ENCODE measurements around the gene CAST. TPM values are rescaled to one million over a fixed set of nuclear protein-coding genes. Genes with fewer than 3 reads are reported as not detected.
A peak's percentile ranks its signal among the peaks of the same experiment; 100 is the strongest.

Gene CAST
- total RNA-seq, 1 donor from 2014 or later, result 87.2 TPM

- H3K4me3 ChIP-seq (ENCODE audit: low read length in 3 of 3), result no peak overlapping the region
- no peaks in the 10 kb centered on the region for H3K27me3 ChIP-seq (ENCODE audit: control insufficient read depth in 3 of 3, insufficient read depth in 3 of 3, low read length in 3 of 3)
- H3K9me3 ChIP-seq (ENCODE audit: control insufficient read depth in 3 of 3, low read length in 3 of 3), result no peaks in the 10 kb centered on the region
Measured at GRCh38 chr5:96641368-96642280, 20.6 kb upstream of the CAST start.

DNA sequence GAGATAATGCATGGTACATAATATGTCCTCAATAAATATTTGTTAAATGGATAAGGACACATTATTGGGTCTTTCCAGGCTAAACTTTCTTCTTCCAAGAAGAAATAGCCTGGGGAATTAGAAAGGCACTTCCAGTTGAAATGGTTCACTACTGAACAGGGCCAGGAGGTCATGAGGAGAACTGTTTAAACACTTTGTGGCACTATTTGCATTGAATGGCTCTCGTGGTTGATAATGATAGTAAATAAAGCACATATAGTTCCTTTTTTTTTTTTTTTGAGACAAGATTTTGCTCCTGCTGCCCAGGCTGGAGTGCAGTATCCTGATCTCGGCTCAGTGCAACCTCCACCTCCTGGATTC is 19.9 kb upstream of the CAST start:
- no peaks in the 10 kb centered on the region for H3K9me3 ChIP-seq (ENCODE audit: control insufficient read depth in 3 of 3, low read length in 3 of 3)
- no peak overlapping the region for H3K27ac ChIP-seq (ENCODE audit: low read depth, low read length)
- H3K36me3 ChIP-seq (ENCODE audit: control insufficient read depth in 3 of 3, insufficient read depth in 3 of 3, low read length in 3 of 3), result no peaks in the 10 kb centered on the region
- no peak overlapping the region for H3K4me3 ChIP-seq (ENCODE audit: low read length in 3 of 3)
- H3K4me1 ChIP-seq (ENCODE audit: control insufficient read depth in 3 of 3, insufficient read depth in 3 of 3, low read length in 3 of 3), result no peaks in the 10 kb centered on the region
- no peak overlapping the region for H3K9ac ChIP-seq (ENCODE audit: low read depth in 1 of 3, low read length in 3 of 3)
- no peaks in the 10 kb centered on the region for H3K27me3 ChIP-seq (ENCODE audit: control insufficient read depth in 3 of 3, insufficient read depth in 3 of 3, low read length in 3 of 3)

More at GRCh38 chr5:96641368-96642280, 20.6 kb upstream of the CAST start:
- H3K27ac ChIP-seq (ENCODE audit: low read depth, low read length), result no peak overlapping the region
- no peak overlapping the region for H3K9ac ChIP-seq (ENCODE audit: low read depth in 1 of 3, low read length in 3 of 3)
- no peaks in the 10 kb centered on the region for H3K36me3 ChIP-seq (ENCODE audit: control insufficient read depth in 3 of 3, insufficient read depth in 3 of 3, low read length in 3 of 3)
- no peaks in the 10 kb centered on the region for H3K4me1 ChIP-seq (ENCODE audit: control insufficient read depth in 3 of 3, insufficient read depth in 3 of 3, low read length in 3 of 3)

DNA sequence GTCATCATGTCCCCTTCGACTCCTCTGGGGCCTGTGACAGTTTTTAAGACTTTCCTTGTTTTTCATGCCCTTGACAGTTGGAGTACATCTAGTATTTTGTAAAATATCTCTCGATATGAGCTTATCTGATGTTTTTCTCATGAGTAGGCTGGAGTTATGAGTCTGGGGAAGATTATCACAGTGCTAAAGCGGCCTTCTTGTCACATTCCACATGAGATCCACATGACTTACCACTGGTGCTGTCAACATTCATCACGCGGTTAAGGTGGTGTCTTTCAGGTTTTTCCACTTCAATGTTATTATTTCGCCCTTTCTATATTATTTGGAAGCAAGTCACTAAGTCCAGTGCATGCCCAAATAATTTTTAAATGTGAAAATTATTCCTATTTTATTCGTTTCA is 17.1 kb upstream of the CAST start:
- no peak overlapping the region for H3K27ac ChIP-seq (ENCODE audit: low read depth, low read length)
- no peaks in the 10 kb centered on the region for H3K36me3 ChIP-seq (ENCODE audit: control insufficient read depth in 3 of 3, insufficient read depth in 3 of 3, low read length in 3 of 3)
- H3K9me3 ChIP-seq (ENCODE audit: control insufficient read depth in 3 of 3, low read length in 3 of 3), result no peaks in the 10 kb centered on the region
- H3K4me3 ChIP-seq (ENCODE audit: low read length in 3 of 3), result no peak overlapping the region
- peaks cover 7 to 11% (median 10%) of the 10 kb centered on the region in 3 donors for H3K4me1 ChIP-seq (ENCODE audit: control insufficient read depth in 3 of 3, insufficient read depth in 3 of 3, low read length in 3 of 3)
- H3K9ac ChIP-seq (ENCODE audit: low read depth in 1 of 3, low read length in 3 of 3), result no peak overlapping the region
- no peaks in the 10 kb centered on the region for H3K27me3 ChIP-seq (ENCODE audit: control insufficient read depth in 3 of 3, insufficient read depth in 3 of 3, low read length in 3 of 3)

GRCh38 chr5:96648023-96648422 is 14.2 kb upstream of the CAST start:
- Histone ChIP-seq H3K9ac (ENCODE audit: low read depth in 1 of 3, low read length in 3 of 3) (peak overlapping the region in 2 of 3 donors; percentile 15 to 19), H3K4me3 (ENCODE audit: low read length in 3 of 3) (no peak overlapping the region), H3K9me3 (ENCODE audit: control insufficient read depth in 3 of 3, low read length in 3 of 3) (no peaks in the 10 kb centered on the region), H3K27me3 (ENCODE audit: control insufficient read depth in 3 of 3, insufficient read depth in 3 of 3, low read length in 3 of 3) (no peaks in the 10 kb centered on the region), H3K27ac (ENCODE audit: low read depth, low read length) (no peak overlapping the region), H3K4me1 (ENCODE audit: control insufficient read depth in 3 of 3, insufficient read depth in 3 of 3, low read length in 3 of 3) (peaks cover 7 to 11% (median 10%) of the 10 kb centered on the region in 3 donors), H3K36me3 (ENCODE audit: control insufficient read depth in 3 of 3, insufficient read depth in 3 of 3, low read length in 3 of 3) (no peaks in the 10 kb centered on the region)

- Histone ChIP-seq H3K9ac (ENCODE audit: low read depth in 1 of 3, low read length in 3 of 3) (no peak overlapping the region), H3K9me3 (ENCODE audit: control insufficient read depth in 3 of 3, low read length in 3 of 3) (no peaks in the 10 kb centered on the region), H3K27ac (ENCODE audit: low read depth, low read length) (no peak overlapping the region), H3K4me3 (ENCODE audit: low read length in 3 of 3) (no peak overlapping the region), H3K27me3 (ENCODE audit: control insufficient read depth in 3 of 3, insufficient read depth in 3 of 3, low read length in 3 of 3) (no peaks in the 10 kb centered on the region), H3K4me1 (ENCODE audit: control insufficient read depth in 3 of 3, insufficient read depth in 3 of 3, low read length in 3 of 3) (peaks cover 7 to 11% (median 10%) of the 10 kb centered on the region in 3 donors), H3K36me3 (ENCODE audit: control insufficient read depth in 3 of 3, insufficient read depth in 3 of 3, low read length in 3 of 3) (no peaks in the 10 kb centered on the region)
Measured at GRCh38 chr5:96648593-96648992, 13.6 kb upstream of the CAST start.

- H3K9me3 ChIP-seq (ENCODE audit: control insufficient read depth in 3 of 3, low read length in 3 of 3), result no peaks in the 10 kb centered on the region
- no peaks in the 10 kb centered on the region for H3K27me3 ChIP-seq (ENCODE audit: control insufficient read depth in 3 of 3, insufficient read depth in 3 of 3, low read length in 3 of 3)
- H3K27ac ChIP-seq (ENCODE audit: low read depth, low read length), result no peak overlapping the region
- no peaks in the 10 kb centered on the region for H3K36me3 ChIP-seq (ENCODE audit: control insufficient read depth in 3 of 3, insufficient read depth in 3 of 3, low read length in 3 of 3)
- no peak overlapping the region for H3K9ac ChIP-seq (ENCODE audit: low read depth in 1 of 3, low read length in 3 of 3)
- peaks cover 7 to 11% (median 10%) of the 10 kb centered on the region in 3 donors for H3K4me1 ChIP-seq (ENCODE audit: control insufficient read depth in 3 of 3, insufficient read depth in 3 of 3, low read length in 3 of 3)
- H3K4me3 ChIP-seq (ENCODE audit: low read length in 3 of 3), result no peak overlapping the region
Measured at GRCh38 chr5:96649251-96649662, 12.9 kb upstream of the CAST start.

DNA sequence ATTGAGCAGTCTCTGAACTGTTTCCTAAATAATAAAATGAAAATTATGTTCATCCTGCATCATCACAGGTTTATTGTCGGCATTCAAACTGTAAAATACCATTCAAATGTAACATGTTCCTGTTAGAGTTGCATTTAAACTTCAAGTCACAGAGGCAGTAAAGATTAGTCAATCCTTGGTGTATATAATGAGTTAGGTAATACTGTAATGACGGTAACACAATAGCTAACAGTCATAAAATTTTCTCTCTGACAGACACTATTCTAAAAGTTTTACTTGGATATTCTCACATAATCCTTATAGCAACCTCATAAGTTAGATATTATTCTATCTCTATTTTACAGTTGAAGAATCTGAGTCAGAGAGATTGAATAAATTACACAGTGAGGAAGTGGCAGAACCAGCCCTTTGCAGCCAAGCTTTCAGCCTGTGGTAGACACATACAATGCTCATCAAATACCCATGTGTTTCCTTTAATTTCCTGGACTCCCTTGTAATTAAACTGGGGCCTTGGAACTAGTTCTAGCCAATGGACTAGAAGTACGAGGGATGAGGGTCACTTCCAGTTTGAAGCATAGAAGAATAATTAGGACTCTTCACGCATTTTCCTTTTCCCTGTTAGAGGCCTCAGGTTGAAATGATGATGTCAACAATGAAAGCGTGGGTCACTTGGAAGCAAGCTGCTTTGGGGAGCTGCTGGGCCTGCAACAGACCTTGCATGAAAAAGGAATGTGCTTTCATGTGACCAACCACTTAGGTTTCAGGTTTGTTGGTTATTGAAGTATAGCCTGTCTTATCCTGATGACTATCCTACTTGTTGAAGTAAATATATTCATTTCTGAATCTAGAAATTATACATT is 12.3 kb upstream of the CAST start:
- peaks cover 7 to 11% (median 10%) of the 10 kb centered on the region in 3 donors for H3K4me1 ChIP-seq (ENCODE audit: control insufficient read depth in 3 of 3, insufficient read depth in 3 of 3, low read length in 3 of 3)
- no peak overlapping the region for H3K4me3 ChIP-seq (ENCODE audit: low read length in 3 of 3)
- H3K27ac ChIP-seq (ENCODE audit: low read depth, low read length), result no peak overlapping the region
- H3K36me3 ChIP-seq (ENCODE audit: control insufficient read depth in 3 of 3, insufficient read depth in 3 of 3, low read length in 3 of 3), result no peaks in the 10 kb centered on the region
- no peak overlapping the region for H3K9ac ChIP-seq (ENCODE audit: low read depth in 1 of 3, low read length in 3 of 3)
- no peaks in the 10 kb centered on the region for H3K27me3 ChIP-seq (ENCODE audit: control insufficient read depth in 3 of 3, insufficient read depth in 3 of 3, low read length in 3 of 3)
- no peaks in the 10 kb centered on the region for H3K9me3 ChIP-seq (ENCODE audit: control insufficient read depth in 3 of 3, low read length in 3 of 3)

DNA sequence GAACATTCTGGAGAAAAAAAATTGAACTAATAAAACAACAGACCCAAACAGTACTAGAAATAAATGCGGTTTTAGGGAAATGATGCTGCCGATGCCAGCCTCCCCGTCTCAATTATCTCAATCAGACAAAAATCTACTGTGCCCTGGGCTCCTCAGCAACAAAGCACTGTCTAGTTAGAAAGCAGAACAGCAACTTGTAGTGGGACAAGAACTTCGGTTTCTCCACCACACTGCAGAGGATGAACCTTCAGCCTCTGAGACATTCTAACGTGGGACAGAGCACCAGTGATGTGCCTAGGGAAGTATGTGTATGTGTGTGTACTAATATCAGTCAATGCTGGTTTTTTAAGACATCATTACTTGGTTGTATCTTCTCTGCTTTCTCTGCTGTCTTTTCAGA is 11.1 kb upstream of the CAST start:
- Histone ChIP-seq H3K4me1 (ENCODE audit: control insufficient read depth in 3 of 3, insufficient read depth in 3 of 3, low read length in 3 of 3) (peaks cover 7 to 11% (median 10%) of the 10 kb centered on the region in 3 donors), H3K9ac (ENCODE audit: low read depth in 1 of 3, low read length in 3 of 3) (no peak overlapping the region), H3K27ac (ENCODE audit: low read depth, low read length) (no peak overlapping the region), H3K9me3 (ENCODE audit: control insufficient read depth in 3 of 3, low read length in 3 of 3) (no peaks in the 10 kb centered on the region), H3K27me3 (ENCODE audit: control insufficient read depth in 3 of 3, insufficient read depth in 3 of 3, low read length in 3 of 3) (no peaks in the 10 kb centered on the region), H3K36me3 (ENCODE audit: control insufficient read depth in 3 of 3, insufficient read depth in 3 of 3, low read length in 3 of 3) (no peaks in the 10 kb centered on the region), H3K4me3 (ENCODE audit: low read length in 3 of 3) (no peak overlapping the region)

DNA sequence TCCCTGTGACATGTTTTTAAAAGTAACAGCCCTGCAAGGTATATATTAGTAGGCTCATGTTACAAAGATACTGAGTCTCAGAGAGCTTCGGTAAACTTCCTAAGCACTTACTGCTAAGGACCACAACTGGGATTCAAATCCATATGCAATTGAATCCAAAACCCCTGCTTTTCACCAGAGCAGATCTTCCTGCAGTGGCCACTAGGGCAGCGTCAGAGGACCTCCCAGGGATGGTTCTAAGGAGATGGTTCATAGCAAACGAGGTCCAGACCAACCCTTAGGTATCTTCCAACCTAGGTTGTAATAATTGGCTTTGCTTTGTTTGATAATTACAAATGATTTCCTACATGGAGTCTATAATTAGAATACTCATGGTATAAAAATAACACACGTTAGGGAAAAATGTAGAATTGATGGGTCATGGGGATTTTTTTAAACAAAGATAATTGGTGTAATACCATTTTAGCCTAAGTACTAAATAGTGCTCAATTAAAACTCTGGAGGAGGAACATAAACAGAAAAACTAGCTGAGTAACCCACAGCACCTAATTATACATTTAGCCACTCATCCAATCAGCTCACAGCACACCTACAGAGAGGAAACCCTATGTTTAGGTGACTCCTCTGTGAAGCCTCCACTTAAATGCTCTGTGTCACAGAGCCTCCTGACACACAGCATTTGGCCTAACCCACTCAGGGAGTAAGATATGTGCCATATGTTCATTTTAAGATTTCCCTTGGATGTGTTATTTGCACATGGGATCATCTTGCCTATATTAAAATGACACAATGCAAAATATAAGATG is 10.0 kb upstream of the CAST start:
- Histone ChIP-seq H3K9me3 (ENCODE audit: control insufficient read depth in 3 of 3, low read length in 3 of 3) (no peaks in the 10 kb centered on the region), H3K27me3 (ENCODE audit: control insufficient read depth in 3 of 3, insufficient read depth in 3 of 3, low read length in 3 of 3) (no peaks in the 10 kb centered on the region), H3K36me3 (ENCODE audit: control insufficient read depth in 3 of 3, insufficient read depth in 3 of 3, low read length in 3 of 3) (no peaks in the 10 kb centered on the region), H3K4me1 (ENCODE audit: control insufficient read depth in 3 of 3, insufficient read depth in 3 of 3, low read length in 3 of 3) (peaks cover 7 to 11% (median 10%) of the 10 kb centered on the region in 3 donors), H3K27ac (ENCODE audit: low read depth, low read length) (no peak overlapping the region), H3K9ac (ENCODE audit: low read depth in 1 of 3, low read length in 3 of 3) (no peak overlapping the region), H3K4me3 (ENCODE audit: low read length in 3 of 3) (no peak overlapping the region)

Data from skeletal muscle tissue (tissue), 4 donors.